HG03354 (cell line): ENCODE data around the gene ACP4.
"Not testable (repeated sequence)": the region's sequence is repeated elsewhere in the genome, so short reads cannot be mapped to it uniquely, and the experiment has no call there.

Experiments used
- ATAC-seq: cut with Tn5 transposase; IDR thresholded peaks from one replicate; pipeline ENCODE4 v1.9.1; 2021; ENCODE audit warnings: mild to moderate bottlenecking; ENCODE audit not compliant: unreplicated experiment, poor library complexity, severe bottlenecking

Gene ACP4

DNA sequence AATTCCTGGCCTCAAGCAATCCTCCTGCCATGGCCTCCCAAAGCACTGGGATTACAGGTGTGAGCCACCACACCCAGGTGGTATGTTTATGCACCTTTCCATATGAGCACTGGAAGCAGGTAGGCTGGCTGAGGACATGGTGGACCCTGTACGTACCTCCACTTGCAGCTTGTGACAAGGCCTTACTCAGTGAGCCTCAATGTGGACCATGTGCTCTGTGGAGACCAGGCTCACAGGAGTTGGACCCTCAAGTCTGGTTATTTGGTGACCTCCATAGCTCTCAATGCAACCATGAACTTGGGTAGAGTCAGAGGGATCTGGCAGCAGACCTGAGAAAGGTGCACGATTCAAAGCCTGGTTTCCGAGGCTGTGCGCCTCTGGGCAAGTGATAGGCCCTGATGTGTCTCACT is 5.5 kb downstream of the ACP4 start:
- ATAC-seq, result no peak

DNA sequence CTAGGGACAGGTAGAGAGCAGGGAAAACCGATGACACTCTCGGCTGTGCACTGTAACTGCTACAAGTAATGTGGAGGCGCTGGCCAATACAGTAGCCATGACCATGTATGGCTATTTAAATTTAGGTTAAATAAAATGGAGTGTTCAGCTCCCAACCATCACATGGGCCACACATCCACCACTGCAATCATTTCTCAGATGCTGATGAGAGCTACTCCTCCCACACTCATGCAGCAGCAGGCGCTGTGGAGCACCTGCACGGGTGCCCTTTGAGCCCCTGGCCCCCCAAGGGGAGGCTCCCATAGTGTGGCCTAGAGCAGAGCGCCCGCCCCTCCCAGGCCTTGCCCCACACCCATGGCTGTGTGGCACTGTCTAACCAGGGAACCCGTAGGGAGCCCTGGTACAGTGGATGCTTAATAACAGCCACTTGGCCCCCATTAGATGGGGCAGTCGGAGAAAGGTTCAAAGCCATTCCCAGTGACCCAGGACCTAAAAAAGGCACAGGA is 6.0 kb downstream of the ACP4 start:
- ATAC-seq, result no peak

DNA sequence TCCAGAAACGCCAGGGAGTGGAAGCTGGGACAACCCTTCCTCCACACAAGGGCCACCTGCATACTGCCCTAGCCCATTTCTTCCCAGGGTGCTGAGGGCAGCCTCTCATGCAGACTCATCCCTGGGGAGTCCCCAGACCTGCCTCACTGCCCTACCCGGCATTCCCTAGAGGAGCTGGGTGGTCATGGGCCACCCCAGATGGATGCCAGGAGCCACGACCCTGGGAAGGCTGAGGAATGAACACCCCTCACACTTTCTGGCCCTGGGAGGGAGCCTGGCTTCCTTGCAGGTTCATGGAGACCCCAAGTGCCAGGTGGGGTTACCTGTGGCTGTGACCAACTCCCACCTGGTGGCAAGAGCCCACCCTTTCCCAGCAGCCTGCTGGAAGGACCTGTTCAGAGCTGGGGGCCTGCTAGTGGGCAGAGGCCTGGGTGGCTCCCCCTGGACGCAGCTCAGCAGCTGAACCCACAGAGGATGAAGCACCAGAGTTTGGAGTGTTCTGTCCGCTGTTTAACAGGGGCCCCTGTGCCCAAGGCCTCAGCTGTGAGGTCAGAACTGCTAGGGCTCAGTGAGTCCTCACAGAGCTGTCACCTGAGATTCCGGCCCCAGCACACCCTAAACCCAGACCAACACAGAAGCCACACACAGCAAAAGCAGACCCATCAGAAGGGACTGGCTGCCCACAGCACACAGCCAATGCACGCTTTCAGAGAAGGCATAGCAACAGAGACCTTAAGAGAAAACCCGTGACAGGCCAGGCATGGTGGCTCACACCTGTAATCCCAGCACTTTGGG is 6.6 kb downstream of the ACP4 start:
- ATAC-seq, result no peak

DNA sequence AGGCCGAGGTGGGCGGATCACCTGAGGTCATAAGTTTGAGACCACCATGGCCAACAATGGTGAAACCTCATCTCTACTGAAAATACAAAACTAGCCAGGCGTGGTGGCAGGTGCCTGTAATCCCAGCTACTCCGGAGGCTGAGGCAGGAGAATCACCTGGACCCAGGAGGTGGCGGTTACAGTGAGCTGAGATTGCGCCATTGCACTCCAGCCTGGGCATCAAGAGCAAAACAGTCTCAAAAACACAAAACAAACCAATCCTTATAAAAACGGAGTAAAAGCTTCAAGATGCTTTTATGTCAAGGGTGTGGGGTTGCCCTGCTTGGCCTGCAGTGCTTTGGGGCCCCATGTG is 7.2 kb downstream of the ACP4 start:
- ATAC-seq, result no peak

DNA sequence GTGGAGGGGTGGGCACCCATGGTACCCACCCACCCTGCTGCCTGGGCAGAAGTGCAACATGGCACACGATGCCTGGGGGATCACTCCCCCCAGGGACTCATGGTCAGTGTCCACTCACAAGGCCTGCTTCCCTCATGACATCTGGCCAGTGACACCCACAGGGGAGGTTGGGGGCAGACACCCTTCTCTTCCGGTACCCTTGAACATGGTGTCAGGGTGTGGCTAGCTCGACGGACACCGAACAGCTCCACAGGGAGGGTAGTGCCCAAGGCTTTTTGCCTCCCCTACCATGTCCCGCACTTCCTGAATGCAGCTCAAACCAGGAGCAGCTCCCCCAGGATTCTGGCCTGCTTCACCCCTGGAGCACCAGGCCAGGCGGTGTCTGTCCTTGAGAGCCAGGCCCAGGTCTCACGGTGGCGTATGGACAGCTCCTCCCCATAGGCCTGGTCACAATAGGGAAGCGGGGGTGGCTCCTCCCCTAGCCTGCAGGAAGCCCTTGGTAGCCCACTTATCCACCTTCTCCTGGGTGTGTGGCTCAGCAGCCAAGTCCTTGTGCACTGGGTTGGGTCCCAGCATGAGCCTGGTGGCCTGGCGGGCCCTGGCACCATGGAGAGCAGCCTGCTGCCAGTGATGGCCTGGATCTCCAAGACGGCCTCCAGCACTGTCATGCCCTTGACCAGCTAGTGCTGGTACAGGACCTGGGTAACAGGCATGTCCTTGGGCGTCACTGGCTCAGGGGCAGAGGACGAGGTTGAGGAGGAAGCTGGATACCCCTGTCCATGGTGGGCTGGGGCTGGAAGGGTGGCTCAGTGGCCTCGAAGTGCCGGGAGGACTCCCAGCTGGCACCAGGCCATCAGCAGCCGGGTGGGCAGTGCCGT is 7.8 kb downstream of the ACP4 start:
- no peak for ATAC-seq

DNA sequence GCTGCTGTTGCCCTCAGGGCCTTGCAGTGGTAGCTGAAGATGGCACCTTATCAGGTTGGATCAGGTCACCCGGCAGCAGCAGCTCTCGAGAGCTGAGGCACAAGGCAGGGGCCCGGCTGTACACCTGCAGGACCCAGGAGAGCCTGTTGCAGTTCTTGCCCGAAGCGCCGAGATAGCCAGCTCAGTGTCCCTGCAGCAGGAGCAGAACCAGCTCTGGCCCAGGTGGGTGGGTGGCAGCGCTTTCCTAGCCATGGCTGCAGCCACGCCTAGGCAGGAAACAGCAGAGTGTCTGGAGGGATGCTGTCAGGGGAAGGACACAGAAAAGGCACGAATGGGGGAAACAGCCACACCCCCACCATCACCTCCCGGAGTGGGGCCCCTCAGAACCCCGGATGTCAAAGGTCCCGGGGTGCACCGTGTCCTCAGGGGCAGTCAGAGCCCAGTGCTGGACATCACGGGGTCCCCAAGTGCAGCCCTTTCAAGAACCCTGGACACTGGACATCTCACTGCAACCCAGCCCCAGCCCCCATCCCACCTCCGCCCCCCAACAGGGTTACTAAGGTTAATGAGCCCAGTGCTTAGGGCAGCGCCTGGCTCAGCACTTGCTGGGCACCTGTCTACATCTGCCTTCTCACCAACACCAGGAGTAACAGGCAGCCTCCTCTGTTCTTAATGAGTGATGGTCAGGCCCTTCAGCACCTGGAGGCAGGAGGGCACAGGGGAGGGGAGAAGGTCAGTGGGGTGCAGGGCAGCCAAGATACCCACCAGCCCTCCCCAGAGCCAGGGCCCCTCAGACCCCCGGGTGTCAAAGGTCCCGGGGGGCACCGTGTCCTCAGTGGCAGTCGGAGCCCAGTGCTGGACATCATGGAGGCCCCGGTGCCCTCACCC is 8.7 kb downstream of the ACP4 start:
- ATAC-seq, result no peak

DNA sequence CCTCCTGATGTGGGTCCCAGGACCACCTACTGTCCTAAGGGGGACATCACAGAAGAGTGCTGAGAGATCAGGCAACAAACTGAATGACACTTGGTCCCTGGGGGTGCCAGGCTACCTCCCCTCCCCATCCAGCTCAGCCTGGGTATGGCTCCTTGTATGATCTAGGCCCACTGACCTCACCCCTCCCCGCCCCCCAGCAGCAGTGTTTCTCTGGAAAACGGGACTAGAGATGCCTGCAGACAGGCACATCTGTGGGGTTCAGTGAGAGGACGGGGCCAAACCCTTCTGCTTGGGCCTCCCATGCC is 9.3 kb downstream of the ACP4 start:
- ATAC-seq, result no peak

DNA sequence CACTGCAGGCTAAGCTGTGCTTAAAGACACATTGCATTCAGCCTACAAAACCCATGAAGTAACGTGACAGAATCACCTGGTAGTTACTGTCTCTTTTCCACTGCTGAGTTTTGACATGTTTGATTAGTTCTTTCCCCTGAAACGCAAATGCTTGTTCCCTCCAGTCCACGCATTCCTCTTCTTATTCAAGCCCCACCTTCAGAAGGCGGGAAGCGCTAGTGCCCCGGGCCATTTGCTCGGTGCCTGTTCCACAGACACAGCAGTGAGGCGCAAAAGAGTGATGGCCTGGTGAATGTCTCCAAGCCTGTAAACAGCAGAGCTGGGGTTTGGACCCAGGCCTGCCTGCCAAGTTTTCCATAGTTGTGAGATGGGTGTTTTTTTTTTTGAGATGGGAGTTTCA is 10.9 kb downstream of the ACP4 start:
- ATAC-seq, result no peak

DNA sequence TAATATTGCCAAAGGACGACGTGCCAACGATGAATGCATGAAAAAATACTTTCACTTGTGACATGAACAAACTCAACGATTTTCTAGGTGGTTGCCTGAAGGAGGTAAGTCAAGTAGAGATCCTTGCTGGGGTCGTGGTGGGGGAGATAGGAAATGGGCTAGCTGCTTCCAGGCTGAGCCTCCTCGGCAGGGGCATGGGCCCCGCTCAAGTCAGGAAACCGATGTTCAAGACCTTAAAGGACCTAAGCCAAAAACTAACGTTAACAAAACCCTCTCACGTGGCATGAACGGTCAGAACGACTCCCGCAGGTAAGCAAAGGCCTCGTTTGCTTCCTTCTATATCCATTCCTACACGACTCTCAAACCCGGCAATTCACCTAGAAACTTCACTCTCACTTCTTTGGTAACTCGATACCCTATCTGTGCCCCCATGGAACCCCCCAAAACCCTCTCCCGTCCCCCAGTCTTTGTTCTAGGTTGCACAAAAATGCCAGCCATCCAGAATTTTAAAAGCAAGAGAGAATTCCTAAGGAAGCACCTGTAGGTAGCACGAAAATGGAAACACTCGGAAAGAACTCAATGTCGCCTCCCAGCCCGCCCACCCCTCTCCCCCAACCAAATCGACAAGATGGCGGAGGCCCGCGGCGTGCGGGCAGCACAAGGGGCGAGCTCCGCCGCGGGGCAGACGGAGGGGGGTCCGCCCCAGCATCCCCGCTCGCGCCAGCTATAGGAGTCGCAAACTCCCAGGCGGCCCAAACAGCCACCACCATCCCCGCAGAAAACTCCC is 13.6 kb downstream of the ACP4 start:
- no peak for ATAC-seq

DNA sequence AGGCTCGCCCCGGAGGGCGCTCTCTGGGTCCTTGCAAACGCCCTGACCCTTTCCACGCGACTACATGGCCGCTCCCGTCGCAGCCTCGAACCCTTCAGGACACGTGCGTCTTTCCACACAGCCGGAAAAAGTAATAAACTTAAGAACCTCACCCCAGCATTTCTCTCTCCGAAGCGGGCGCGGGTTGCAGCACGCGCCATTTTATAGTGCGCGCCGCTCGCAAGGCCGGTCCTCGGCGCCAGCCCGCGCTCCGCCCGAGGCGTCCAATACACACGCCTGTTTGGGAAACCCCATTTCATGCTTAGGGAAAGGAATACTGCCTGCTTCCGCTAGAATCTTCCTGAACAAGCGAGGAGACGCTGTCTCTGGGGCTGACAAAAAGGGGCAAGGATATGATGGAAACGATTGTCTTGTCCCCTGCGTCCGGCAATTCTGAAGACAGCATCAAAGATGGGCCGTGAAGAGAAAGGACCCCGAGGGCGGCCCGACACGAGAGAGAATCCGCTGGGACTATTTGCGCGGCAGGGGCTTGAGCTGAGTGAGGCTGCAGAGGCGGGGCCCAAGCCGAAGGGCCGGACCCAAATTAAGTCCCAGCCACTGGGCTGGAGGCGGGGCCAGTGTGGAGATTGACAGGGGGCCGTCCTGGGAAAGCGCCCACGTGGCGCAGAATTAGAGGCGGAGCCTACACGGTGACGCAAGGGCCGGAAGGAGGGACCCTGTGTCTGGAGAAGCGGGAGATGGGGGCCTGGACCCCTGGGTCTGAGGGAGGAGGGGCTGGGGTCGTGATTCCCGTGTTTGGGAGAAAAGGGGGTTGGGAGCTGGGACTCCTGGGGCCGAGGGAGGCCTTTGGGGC is 14.4 kb downstream of the ACP4 start:
- ATAC-seq, result peak; percentile 95

DNA sequence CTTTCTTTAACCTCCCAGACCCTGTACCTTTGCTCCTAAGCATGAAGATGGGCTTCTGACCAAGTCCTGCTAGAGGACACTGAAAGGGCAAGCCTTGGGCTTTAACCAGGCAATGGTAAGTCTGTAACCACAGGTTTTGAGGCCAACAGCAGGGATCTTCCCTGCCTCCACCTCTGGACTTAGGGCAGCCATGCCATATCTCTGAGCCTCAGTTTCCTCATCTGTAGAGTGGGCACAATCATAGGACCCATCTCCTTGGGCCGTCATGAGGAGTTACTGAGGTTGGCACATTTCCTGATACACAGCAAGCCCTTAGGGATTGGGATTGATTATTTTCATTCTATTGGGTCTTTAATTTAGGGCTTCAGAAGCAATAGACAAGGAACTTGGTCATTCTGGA is 18.6 kb downstream of the ACP4 start:
- no peak for ATAC-seq

DNA sequence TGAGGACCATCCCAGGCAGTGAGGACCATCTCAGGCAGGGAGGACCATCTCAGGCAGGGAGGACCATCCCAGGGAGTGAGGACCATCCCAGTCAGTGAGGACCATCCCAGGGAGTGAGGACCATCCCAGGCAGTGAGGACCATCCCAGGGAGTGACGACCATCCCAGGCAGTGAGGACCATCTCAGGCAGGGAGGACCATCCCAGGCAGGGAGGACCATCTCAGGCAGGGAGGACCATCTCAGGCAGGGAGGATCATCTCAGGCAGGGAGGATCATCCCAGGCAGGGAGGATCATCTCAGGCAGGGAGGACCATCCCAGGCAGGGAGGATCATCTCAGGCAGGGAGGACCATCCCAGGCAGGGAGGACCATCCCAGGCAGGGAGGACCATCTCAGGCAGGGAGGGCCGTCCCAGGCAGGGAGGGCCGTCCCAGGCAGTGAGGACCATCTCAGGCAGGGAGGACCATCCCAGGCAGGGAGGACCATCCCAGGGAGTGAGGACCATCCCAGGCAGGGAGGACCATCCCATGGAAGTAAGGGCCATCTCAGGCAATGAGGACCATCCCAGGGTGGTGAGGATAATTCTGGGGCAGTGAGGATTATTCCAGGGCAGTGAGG is 21.5 kb downstream of the ACP4 start:
- ATAC-seq, result not testable (repeated sequence)

DNA sequence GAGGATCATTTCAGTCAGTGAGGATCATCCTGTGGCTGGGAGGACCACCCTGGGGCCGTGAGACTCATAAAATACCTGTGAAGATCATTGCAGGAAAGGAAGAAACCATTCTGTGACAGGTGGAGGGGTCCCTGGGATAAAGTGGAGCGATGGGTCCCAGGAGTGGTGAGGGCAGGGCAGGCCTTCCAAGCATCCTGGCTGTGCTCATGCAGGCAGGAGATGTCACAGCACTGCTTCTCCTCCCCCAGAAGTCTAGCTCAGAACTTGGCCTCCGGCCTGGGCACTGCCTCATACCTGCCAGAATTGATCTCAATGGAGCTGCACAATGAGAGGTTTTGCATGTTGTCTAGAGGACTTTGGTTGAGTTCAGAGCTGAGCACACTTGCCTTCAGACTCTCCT is 22.3 kb downstream of the ACP4 start:
- no peak for ATAC-seq

DNA sequence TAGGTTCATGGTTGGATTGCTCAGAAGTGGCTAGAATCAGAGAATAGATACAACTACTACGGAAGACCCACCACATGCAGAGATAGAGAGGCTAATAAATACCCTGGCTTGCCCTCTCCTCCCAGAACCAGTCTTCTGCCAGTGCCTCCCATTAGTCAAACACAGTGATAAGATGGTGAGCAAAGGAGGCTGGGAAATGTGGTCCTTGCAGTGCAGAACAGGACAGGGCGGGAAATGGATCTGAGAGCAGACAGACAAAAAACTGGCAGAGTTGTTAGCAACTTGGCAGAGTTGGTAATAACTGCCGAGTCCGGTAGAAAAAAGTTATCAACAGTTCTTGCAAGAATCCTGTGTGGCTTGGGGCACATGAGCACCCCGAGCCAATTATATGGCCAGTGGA is 24.7 kb downstream of the ACP4 start:
- ATAC-seq, result no peak

DNA sequence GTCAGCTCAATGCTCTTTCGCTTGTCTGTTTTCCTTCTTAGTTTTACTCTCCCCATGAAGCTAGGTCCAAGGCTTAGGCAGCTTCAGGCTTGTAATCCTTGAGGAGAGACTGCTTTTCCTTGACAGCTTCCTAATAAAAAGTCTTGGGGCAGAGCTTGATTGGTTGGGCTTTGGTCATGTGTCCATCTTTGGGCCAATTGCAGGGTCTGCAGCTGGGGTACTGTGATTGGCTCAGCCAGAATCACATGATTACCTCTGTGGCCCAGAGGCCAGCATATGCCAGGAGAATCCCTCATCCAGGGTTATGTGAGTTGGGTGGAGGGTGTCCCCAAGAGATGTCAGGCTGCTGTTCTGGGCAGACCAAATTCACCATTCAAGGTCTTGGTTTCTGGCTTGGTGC is 25.2 kb downstream of the ACP4 start:
- ATAC-seq, result no peak

DNA sequence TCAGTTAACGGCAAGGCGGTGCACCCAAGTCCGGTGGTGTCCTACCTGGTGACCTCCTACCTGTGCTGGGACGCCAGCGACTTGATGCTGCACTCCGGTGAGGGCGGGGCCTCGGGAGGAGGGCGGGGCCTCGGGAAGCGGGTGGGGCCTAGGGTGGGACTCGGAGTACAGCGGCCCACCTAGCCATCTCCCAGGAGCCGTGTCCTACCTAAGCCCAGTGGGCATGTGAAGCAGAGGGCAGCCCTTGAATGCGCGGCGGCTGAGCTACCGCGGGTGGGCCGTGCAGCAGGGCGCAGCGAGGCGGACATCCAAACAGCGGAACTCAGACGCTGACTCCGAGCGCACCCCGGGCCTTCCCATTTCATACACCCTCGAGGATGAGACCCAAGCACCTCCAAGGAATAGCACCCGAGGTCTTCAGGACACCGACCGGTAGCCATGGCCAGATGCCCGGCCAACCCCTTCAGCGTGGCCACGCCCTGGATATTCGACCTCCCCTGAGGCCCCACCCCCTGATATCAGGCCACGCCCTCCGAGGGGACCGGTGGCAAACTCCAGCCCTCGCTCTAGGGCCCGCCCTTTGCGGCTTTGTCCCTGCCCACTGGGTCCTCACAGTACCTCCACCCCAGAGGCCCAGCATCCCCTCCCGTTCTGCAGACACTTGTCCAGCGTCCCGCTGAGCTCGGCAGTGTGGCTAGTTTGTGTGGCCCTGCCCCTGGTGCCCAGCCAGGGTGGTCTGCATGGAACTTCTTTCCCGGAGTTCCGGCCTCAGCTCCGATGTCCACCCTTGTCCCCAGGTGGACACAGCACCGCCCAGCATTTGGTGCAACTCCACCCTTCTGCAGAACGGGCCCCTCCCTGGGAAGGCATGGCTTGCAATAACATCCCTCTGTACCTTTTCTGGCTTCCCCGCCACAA is 28.0 kb downstream of the ACP4 start:
- peak; percentile 68 for ATAC-seq

DNA sequence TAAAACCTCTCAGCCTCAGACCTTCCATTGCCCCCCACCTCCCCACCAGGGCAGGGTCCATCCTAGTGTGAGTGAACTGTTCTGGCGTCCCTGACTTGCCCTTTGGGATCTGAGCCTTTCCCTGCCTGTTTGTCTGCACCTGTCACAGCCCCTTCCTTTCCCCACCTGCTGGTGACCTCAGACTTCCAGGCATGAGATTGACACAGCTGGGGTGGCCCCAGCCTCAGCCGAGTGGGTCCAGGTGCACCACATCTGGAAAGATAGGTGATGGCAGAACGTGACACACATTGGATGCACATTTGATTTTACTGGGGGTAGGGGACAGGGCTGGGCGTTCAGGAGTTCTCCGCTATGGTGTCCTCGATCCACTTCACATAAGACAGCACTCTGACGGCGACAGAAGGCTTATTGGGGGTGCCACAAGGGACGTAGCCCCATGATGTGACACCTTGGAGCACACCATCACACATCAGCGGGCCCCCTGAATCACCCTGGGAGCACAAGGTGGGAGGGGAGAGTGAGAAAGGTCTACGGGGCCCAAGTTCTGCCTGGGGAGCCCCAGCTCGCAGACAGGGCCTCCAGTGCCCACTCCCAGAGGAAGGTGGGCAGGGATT is 28.8 kb downstream of the ACP4 start:
- ATAC-seq, result no peak
